Globus pallidus (tissue), 1 donor: ENCODE results near the gene PCDH1.

ENCODE experiments used
- DNase-seq: peaks from one replicate; pipeline ENCODE4 v3.0.0-alpha.2; 2015; ENCODE audit warnings: low spot score

PCDH1 gene

DNA sequence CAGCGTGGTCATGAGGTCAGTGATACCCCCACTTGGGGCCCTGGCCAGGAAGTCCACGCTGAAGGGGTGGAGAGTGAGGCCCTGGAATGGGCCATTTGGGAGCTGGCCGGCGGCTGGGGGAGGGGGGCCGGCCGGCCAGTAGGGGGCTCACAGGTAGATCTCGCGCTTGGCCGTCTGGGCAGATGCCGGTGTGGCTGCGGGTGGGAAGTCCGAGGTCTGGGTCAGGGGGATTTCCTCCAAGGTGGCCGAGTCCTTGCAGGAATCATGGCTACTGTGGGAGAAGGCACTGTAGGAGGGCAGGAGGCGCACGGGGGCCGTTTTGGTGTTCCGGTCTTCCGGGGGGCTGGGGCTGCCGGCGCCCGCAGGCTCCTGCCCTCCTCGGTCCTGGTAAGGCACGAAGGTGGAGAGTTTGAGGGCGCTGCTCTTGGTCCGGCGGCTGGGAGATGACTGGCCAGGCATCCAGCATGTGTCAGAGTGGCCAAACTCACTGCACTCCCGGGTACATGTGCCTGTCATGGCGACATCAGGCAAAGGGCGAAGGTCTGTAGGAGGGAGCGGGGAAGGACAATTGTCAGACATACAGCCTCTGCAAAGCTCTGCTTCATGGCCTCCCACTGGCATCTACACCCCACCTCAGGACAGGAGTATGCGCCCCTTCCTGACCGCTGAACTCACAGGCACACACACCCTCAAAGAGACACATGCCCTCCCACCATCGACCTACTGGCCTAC is 24.1 kb downstream of the PCDH1 start:
- no peak for DNase-seq

DNA sequence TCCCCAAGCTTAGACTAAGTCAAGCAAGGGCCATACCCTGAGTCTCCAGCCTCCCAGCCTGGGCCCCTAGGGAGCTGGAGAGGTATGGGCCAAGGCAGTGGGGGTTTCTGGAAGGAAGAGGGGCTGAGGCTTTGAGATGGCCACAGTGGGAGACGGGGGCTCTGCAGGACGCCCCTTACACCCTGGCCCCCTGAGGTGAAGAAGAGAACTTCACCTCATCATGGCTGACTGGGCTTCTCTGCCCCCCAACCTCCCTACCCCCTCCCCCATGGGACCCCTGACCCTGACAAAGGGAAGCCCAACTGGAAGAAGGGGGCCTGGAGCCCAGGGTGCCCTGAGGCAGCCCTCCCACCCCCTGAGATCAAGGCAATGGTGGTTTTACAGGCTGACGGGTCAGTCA is 25.8 kb downstream of the PCDH1 start:
- no peak for DNase-seq

DNA sequence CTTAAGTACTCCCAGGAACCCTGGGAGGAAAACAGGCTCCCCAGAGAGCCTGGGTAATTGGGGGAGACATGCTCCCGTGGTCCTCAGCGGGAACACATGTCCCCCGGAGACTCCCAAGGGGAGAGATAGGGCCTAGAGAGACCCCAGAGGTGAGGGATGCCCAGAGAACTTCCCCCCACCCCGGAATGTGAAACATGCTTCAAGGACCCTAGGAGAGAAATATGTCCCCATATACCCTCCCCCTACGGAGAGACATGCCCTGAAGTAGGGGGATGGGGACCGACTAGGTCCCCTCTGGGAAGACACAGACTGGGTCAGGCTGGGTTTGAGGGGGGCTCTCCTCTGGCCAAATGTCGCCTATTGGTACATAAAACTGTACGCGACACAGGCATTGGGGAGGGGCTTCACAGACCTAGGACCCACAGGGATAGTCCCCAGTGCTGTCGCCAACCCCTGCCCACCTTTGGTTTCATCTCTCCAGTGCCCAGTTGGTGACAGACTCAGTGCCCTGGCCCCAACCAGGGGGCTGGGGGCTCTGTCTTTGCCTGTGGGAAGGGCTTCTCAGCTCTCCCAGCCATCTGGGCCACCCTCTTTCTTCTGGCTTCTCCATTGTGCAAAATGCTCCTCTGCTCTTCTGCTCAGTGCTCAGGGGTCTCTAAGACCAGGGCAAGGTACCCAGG is 26.9 kb downstream of the PCDH1 start:
- no peak for DNase-seq

DNA sequence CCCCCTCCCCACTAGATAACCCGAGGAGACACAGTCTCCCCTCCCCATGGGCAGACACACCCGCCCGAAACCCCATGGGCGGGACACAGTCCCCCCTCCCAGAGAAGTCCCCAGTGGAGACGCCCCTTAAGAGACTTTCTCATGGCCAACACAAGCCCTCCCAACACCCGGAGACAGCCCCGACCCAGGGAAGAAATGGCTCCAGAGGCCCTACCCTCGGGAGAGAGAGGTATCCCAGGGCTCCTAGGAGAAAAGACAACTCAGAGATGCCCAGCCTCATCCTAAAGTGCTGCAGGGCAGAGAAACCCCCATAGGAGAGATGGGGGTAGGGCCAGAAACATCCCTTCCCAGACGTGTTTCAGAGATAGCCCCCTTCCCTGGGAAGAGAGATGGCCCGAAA is 27.4 kb downstream of the PCDH1 start:
- DNase-seq: no peak

DNA sequence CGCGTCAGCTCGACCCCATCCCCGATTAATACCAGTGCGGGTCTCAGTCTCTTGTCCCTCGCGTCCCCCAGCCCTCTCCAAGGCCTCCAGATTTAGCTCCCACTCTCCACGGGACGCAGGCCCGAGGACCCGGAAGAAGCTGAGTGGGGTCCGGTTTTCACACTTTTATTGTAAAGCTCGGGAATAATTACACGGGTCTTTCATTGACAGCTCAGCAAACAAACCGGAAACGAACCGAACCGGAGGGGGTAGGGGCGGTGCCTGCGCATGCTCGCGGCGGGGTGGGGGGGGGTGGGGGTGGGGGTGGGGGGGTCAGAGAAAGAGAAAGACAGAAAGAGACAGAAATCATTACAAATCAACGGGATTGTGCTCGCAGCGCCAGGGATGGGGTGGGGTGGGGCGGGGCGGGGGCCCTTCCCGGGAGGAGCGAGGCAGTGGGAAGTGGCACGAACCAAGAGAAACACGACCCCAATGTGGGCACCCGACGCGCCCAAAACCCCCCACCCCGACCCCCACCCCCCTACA is 27.9 kb downstream of the PCDH1 start:
- peak; percentile 67 for DNase-seq

DNA sequence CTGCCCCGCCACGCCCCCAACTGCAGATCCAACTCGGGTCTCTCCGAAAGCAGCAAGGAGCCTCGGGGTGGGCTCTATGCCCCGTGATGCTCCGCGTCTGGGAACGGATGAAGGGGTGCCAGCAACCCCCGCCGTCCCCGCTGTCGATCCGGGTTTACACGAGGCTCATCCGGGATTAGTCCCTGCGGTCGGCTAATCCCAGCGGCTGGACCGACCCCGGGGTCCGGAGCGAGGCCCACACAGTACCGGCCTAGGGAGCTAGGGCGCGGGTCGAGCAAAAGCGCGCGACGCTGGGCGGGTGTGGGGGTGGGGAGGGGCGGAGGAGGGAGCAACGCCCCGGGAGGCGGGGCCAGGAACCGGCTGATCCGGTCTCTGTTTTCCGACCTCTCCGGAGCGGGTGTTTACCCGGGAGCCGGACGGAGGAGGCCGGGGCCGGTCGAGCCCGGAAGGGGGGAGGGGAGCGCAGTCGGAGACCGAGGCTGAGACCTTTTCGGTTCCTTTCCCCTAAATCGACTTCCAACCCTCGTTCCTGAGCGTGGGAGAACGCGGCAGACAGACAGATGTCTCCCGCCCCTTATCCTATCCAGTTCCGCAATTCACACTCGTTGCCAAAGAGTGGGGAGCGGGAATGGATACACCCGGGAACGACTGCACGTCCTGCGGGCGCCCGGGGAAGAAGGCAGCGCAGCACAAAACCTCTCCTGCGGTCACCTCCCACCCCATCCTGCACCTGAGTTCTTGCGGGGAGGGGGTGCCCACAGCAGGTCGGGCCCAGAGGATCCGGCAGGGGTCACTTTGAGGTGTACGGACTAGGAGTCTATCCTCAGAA is 28.6 kb downstream of the PCDH1 start:
- DNase-seq: peak; percentile 92

DNA sequence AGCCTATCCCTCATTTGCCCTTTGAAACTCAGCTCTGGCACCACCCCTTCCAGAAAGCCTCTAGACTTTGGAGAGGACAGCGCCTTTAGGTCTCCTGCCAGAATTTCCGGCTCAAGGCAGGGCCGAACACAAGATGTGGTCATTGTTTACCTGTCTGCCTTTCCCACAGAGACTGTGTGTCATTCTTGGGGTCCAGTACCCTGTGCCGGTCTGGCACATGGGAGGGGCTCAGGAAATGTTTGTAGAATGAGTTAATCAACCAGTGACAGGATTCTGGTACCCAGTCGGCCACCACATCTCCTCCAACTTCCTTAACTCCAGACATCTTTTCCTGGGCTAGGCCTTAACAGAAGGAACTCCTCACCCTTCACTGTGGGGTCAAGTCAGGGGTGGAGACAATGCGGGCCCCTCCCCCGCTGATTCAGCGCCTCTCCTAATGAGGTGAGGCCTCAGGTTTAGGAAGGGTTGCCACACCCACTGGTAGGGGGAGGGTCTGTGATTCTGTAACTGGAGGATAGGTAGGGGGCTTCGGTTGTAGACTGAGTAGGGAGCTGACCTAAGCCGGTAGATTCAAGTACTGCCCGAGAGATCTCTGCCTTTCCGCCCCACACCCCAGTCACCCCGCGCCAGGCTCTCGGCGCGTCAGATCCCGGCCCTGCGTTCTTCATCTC is 29.3 kb downstream of the PCDH1 start:
- DNase-seq: no peak

DNA sequence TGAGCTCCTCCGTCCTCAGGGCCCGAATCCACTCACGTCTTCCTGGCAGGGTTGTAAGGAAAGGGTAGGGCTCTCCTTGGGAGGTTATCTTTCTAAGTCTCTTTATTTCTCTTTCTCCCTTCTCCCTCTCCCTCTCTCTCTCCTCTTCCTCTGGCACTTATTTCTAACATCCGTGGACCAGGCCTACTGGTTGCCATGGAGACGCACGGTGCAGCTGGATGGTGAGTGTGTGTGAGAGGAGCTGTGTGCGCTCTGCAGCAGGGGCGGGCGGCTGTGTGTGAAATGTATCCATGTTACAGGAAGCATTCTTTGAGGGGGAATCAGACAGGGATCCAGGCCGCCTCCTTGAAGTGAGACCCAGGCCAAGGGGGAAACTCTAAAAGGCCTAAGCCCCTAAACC is 32.2 kb downstream of the PCDH1 start:
- peak; percentile 85 for DNase-seq

DNA sequence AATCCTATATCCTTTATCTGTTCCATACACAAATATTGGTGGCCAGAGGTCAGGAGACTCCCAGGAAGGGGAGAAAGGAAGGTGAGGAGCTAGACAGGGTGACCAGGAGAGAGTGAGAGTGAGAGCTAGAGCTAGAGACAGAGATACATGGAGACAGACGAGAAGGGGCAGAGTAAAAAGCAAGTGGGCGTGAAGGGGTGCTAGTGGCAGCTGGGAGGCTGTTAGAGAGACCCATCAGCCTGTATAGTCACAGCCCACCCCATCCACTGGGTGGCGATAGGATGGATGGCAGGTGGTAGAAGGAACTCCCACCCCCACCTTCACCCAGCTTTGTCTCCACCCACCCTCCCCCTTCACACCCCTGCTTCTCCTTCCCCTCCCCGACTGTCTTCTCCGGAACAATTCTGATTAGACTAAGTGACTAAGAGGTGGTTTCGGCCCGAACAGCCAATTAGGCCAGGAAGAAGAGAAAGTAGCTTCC is 32.8 kb downstream of the PCDH1 start:
- DNase-seq: no peak

DNA sequence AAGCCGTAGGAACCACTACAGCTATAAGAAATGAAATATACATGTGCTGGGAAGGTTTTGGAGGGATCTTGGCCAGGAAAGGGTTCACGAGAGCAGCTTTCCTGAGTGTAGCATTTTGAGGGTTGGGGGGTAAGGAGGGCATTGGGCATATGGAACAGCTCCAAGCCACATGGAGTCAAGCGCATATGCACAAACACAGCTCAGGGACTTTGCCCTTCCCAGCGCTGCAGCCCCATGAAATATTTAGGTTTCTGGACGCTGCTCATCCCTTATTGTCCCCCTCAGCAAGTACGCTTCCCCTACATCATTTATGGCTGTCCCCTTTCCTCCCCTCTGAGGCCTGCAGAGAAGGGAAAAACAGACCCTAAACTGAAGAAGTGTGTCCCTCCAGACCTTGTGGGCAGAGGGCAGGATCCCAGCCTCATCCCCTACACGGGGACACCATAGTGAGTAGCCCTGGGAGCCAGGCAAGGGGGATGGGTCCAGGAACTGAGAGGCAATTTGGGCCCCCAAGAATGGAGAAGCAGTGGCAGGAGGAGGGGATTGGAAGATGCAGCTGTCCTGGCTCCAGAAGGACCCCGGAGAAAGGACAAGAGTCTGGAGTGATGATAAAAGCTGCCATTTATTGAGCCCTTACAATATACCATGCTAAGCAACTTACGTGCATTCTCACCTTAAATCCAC is 33.7 kb downstream of the PCDH1 start:
- DNase-seq: no peak

DNA sequence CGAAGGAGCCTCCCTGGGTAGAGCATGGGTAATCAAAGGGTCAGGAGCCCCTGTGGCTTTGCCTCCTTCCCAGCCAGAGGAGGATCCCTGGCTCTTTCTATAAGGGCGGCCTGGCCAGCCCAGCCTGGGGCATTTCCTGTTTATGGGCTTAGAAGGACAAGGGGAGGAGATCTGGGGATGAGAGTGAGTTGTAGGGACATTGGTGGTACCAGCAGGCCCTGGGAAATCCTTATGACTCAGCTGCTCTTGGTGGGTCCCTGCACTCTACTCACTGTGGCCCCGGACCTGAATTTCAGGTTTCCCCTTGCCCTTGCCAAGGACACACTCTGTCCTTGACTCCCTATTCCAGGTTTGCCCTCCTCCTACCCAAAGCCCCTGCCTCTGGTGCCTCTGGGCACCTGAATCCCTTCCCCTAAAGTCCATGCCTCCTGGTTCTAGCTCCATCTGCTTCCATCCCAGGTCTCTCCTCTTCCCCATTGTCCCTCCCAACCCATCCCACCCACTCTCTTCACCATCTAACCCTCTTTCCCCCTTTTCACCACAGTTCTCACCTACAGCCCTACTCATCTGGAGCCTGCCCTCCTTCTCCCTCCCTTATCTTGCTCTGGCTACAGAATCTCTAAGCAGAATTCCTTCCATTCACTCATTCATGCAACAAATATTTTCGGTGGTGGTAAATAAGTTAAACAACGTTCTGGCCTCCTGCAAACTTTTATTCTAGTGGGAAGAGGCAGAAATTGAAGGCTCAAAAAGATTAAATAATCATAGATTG is 34.9 kb downstream of the PCDH1 start:
- DNase-seq: no peak

DNA sequence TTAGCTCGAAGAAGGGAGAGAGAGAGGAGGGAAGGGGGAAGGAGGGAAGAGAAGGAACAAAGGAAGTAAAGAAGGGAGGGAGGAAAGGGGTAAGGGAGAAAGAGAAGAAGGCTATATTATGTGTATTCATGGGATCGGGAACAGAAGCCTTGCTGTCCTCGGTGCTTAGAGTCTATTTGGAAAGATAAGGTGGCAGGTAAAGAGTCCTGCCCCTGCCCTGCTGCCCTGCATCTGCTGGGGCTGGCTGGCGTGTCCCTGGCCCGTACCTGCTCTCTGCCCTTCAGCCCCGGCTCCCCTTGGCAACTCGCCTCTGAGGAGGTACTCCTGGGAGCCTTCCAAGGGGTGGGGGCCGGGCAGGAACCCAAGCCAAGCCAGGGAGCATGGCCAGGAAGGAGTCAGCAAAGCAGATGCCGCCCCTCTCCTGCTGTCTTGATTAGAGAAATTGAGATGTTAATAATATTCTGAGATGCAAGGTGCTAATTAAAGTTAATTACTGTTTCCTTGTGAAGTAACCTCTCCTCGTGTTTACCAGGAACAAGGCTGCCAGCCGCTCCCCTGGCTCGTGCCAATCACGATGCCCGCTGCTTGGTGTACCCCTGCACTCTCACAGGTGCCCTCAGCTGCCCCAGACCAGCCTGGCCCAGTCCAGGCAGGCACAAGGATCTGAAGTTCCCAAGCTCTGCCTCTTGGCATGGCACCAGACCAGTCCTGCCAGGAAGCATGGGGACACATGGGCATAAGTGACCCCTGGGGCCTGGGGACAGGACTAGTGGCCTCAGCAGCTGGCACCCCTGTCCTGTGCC is 36.6 kb downstream of the PCDH1 start:
- DNase-seq: no peak

DNA sequence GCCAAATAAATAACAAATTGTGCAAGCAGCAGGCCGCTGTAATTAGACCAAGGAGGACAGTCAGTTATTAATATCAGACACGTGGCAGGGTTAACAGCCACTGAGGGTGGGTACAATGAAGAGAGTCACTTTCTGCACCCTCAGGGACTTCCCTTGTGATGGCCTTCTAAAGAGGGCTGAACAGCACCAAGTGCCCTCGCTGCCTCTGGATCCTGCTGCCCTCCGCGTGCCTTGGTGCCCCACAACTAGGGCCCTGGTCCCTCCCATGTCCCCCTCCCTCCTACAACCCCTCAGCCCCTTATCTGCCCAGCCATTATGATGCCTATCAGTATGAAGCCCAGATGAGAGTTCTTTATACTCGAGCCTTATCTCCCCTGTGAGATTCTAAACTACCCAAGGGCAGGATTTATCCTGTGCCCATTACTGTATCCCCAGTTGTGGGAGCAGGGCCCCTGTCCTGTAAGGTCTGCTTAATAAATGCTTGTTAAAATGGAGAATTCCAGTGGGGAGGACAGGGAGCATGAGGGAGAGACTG is 37.3 kb downstream of the PCDH1 start:
- DNase-seq: no peak

DNA sequence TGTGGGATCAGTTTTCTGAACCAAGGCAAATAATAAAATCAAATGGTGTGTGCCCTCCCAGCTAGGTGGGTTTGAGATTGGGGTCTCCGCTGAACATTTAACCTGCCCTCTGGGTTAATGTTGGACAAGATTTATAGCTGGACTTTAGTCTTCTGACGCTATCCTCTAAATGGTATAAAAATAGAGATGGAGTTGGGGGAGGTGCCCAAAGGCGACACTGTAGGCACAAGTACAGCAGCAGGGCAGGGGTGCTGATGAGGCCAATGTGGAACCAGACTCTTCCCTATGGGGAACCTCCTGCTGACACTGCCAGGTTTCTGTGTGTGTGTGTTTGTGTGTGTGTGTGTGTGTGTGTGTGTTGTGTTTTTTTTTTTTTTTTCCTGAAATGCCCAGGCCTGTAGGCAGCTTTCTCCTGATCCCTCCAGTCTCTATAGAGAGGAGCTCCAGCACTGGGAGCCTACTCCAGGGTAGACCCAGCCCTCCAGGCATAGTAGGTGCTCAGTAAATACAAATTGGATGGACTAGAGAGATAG is 37.9 kb downstream of the PCDH1 start:
- no peak for DNase-seq

DNA sequence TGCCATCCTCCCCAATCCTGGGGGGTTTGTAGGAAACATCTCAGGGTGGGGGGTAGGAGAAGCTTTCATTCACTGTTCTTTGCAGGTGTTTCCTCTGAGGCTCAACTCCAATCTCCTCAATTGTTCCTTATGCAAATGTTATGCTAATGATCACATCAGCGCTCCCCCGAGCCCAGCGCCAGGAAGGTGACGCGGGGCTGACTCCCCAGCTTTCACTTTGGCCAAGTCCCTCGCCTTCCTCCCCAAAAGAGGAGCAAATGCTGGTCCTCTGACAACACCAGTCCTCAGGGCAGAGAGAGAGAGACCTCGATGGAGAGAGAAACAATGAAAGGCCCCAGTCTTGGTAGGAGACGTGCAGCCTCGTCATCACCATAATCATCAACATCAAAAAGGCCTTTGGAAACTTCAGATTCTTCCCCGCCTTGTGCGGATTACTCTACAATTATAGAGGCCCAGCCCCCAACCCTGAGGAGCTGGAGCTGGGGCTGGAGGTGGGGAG is 39.1 kb downstream of the PCDH1 start:
- DNase-seq: no peak

DNA sequence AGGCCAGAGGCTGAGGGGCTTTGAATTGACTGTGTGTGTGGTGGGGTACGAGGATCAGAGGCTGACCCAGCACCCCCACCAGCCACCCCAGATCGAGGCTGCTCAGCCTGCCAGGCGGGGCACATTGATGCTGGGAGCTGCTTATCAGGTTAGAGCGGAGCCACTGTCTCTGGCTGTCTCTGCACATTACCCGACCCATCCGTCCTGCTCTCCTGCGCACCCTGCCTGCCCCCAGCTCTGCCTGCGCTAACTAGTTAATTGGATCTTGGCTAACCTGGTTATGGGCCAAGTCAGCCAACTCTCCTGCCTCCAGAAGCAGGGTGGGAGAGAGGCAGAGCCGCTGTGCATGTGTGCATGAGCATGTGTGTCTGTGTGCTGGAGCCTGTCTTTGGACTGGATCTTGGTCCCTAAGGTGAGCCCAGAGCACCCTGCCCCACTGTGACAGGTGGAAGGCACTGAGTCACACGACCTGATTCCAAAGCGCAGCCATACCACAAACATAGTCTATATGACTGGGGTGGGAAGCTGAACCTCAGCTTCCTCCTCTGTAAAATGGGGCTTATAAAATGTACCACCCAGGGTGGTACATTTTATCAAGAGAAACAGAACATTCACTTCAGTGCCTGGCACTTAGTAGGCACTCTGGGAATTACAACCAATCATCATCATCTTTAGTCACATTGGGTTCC is 39.7 kb downstream of the PCDH1 start:
- no peak for DNase-seq

DNA sequence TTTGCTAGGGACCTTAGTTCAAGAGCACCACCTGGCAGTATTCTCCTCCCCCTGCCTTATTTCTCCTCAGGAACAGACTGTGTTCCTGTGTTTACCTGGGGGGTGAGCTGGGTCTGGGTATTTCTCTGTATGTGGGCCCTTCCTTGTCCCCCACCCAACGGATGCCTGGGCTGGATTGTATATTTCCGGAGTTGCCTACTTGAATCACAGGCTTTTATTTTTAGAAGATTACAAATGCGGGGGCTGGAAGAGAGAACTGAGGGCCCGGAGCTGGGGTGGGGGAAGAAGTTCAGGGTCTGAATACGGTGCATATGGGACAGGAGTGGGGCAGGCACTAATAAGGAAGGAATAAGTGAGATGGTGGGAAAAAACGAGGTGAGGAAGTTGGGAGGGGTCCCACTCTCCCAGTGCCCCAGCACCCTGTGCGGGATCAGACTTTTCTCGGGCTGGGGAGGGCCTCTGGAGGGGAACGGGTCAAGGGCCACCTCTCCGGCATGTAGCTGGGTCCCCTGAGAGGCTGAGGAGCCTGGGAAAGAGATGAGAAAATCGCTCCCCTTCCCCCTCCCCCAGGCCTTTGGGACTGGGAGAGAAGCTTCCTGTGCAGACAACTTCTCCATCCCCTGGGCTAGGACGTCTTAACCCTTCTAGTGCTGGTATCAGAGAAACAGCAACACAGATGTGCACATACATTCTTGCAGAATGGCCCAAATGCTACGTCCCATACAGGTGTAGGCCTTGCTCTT is 42.1 kb downstream of the PCDH1 start:
- no peak for DNase-seq

DNA sequence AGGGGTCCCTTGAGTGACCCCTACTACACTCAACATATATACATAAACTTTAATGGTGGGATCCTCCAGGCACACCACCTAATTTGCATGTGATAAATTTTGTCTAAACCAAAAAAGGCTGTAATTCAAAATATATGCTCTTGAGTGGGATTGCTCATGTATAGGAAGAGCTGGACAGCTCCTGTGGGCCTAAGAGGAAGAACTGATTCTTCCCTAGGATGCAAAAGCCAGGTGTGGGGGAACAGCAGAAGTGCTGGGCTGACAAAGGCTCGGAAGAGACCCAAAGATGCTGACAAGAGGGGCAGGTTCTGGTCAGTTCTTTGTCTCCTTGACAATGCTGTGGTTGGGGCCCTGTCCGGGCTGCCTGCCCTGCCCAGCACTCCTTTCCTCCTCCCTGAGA is 43.9 kb downstream of the PCDH1 start:
- no peak for DNase-seq
